Right ventricle myocardium inferior (tissue), 1 donor: Measurements from ENCODE around the gene ZNF672. TPM values are rescaled to one million over a fixed set of nuclear protein-coding genes. Genes with fewer than 3 reads are reported as not detected.
A peak's percentile ranks its signal among the peaks of the same experiment; 100 is the strongest.
"Not testable (repeated sequence)": the region's sequence is repeated elsewhere in the genome, so short reads cannot be mapped to it uniquely, and the experiment has no call there.

Source experiments
- ATAC-seq: fragments of 200-7000 bp; cut with Tn5 transposase; one replicate; pipeline ENCODE4 v1.9.1; 2020; ENCODE audit warnings: mild to moderate bottlenecking, moderate library complexity
- DNase-seq: peaks from one replicate; pipeline ENCODE4 v3.0.0; 2021; ENCODE audit errors: missing footprints
- intact Hi-C: fragments of 100-400 bp; cut with DNase I; formaldehyde crosslinking; loops from one replicate; pipeline ENCODE4 v1.11.0; 2022
- total RNA-seq: library from RNA; stranded (reverse); fragmentation: NEBNext Ultra II Directional; extraction: Animal tissue kit (Norgen Biotek cat#: 25700); gene quantifications from one replicate; pipeline ENCODE4 v1.2.1, GENCODE V29; 2021
- donor health status: DM: no; HTN: yes; CAD: no; lungs with severe emphysema.

ZNF672 gene
- total RNA-seq, 1 donor from 2014 or later, result 40.3 TPM

DNA sequence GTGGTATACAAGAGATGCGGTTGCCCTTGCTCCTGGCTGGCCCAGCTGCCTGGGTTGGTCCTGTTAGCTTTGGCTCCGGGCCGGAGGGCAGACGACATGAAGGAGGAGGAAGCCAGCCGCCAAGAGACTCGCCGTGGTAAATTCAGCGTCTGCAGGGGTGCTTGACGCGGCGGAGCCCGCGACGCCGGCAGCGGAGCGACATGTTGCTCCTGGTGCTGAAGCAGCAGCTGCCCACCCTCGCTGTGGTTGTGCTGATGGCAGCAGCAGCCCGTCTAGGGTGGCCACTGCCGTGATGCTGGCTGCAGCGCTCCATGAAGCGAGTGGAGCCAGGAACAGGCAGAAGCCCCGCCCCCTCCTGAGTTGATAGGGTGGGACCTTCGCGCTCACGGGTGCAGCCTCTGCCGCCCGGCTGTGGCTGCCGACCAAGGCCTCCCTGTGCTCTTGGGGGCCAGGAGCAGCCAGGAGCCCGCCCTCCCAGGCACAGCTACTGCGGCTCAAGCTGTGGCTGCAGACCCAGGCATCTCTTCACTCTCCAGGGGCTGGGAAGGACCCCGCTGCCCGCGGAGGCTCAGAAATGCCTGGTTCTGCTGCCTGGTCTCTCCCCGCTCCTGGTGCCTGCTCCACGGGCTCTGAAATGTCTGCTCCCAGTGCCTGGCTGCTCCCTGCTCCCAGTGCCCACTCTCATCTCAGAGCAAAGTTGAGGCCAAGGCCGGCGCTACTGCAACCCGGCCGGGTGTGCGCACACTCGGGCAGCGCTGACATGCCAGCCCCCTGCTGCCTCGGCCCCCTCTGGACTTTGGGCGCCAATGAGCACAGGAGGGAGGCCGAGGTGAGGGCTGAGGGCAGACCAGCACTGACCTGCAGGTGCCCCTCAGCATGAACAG is 25.2 kb downstream of the ZNF672 start:
- intact Hi-C loops, result loop anchor here (1.0 kb wide), 2 partner anchors 10 to 25 kb away; partner anchors contain the start of gene ZNF672
- ATAC-seq (peak; percentile 83), DNase-seq (peak; percentile 93)

DNA sequence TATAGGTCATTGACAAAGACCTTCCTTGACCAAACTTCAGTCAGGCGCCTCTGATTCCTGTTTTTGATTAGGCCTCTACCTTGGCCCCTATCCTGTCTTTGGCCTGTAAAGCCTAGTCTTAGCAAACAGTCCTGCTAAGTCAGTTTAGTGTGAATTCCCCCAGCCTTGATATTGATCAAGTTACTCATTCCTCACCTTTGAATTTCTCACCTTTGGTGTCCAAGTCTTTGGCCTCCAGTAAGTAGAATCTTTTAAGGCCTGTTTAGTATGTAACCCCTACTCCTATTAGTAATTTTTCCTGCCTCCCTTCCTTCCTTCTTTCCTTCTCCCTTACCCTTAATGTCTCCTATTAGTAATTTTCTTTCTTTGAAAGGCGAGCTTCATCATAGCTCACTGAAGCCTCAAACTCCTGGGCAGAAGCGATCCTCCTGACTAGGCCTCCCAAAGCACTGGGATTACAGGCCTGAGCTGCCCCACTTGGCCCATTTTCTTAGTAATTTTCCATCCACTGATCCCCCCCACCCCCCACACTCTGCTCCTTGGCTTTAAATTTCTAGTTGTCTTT is 33.9 kb downstream of the ZNF672 start:
- DNase-seq, result no peak
- ATAC-seq, result no peak
- intact Hi-C loops, result no loop called here

DNA sequence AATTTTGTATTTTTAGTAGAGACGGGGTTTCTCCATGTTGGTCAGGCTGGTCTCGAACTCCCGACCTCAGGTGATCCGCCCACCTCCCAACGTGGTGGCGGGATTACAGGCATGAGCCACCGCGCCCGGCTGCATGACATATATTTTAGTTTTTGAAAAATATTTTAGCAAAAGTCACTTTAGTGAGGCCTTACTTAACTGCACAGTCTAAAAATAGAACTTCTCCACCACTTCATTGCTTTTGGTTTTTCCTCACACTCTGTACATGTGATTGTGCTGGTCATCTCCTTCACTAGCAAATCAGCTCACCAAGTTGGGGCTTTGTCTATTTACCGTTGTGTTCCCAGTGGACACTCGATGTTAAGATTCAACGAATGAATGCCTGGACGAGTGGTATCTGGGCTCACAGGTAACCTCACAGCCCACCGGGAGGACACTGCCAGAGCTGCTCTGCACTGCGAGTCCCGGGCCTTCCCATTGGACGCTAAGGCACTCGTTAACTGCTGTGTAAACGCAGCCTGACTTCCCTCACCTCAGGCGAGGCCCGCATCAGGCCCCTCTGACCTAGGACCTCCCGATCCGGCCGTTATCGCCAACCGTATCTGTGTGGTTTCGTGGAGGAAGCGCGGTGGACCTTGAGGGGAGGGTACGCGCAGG is 34.9 kb downstream of the ZNF672 start:
- DNase-seq (no peak), ATAC-seq (peak; percentile 74)
- intact Hi-C loops, result loop anchor here (1.0 kb wide), 3 partner anchors 10 to 47 kb away; partner anchors contain the start of gene ZNF692

DNA sequence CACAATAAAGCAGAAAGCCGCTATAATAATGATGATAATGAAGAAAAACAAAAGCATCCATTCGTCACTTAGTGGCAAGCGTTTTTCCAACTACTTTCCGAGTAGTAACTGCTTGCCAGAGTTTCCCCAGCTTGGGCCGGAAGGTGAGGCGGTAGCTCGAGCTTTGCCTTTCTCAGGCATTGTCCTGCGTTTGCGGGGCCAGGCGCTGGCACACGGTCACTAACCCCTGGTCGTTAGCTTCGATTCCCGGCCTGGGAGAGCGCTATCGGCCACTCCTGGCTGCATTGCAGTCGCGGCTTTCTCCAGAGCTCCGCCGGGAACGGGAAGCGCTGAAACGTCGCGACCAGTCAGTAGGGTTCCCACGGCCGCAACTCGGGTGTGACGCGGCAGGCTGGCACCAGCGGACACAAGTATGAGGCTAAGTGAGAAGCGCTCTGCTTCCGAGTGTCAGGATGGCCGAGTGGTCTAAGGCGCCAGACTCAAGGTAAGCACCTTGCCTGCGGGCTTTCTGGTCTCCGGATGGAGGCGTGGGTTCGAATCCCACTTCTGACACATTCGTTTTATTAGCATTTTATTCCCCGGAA is 35.5 kb downstream of the ZNF672 start:
- intact Hi-C loops, result loop anchor here (1.0 kb wide), 3 partner anchors 10 to 47 kb away; partner anchors contain the start of gene ZNF692
- ATAC-seq, result peak; percentile 94
- DNase-seq, result peak; percentile 96

DNA sequence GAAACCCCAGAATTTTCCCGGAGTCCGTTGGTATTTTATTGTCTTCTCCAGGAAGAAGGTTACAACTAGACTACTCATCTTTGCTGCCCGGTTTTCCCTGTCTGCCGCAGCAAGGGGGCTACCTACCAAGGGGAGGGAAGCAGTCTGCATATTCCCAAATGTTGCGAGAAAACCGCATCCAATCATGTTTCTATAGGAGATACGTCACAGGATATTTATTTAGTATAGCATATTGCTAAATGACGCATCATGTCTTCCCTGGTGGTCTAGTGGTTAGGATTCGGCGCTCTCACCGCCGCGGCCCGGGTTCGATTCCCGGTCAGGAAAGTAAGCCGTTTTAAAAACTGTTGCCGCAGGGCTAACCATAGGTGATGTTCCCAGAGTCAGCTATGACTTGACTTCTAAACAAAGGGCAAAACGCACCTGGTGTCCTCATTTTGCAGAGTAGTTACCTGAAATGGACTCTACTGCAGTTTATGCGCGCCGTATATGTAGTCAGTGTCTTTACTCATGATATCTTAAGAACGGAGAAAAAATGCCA is 36.0 kb downstream of the ZNF672 start:
- intact Hi-C loops, result loop anchor here (1.0 kb wide), 4 partner anchors 11 to 48 kb away; partner anchors contain the start of genes PGBD2 and ZNF692

DNA sequence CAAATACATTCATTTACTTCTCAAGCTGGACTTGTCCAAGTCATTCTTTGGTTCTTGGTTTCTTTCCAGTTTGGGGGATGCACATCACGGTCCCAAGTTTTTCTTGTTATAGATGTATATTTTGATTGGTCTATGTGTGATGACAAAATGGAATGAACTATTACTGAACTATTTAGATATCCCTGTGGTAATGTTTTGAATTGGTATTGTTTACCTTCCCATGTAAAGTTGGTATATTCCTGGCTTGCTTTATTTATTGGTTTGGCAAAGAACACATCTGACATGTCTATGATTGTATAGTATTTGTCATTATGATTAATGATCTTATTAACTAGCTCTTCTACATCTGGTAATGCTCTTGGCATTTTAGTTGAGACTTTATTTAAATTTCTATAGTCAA is 43.2 kb downstream of the ZNF672 start:
- intact Hi-C loops, result no loop called here
- no peak for ATAC-seq

More for the DNA sequence above, 36.0 kb downstream of the ZNF672 start:
- ATAC-seq, result peak; percentile 83
- DNase-seq, result no peak

DNA sequence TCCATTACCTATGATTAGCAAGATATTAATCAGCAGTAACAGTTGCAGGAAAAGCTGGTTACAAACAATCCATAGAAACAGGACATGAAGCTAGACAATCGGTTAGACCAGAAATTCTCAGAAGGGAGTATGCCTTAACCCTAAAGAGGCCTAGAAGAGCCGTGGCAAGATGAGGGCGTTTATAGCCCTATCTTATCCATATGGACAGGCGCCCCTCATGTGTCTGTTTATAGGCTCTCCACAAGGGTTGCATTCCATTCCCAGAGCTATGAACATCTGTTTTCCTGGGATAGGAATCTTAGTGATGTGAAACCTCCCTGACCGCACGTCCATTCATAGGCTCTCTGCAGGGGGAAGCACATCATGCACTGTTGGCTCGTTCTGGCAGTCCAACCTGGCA is 44.4 kb downstream of the ZNF672 start:
- intact Hi-C loops, DNase-seq, ATAC-seq: not testable (repeated sequence)

More for the DNA sequence above, 43.2 kb downstream of the ZNF672 start:
- DNase-seq, result no peak

DNA sequence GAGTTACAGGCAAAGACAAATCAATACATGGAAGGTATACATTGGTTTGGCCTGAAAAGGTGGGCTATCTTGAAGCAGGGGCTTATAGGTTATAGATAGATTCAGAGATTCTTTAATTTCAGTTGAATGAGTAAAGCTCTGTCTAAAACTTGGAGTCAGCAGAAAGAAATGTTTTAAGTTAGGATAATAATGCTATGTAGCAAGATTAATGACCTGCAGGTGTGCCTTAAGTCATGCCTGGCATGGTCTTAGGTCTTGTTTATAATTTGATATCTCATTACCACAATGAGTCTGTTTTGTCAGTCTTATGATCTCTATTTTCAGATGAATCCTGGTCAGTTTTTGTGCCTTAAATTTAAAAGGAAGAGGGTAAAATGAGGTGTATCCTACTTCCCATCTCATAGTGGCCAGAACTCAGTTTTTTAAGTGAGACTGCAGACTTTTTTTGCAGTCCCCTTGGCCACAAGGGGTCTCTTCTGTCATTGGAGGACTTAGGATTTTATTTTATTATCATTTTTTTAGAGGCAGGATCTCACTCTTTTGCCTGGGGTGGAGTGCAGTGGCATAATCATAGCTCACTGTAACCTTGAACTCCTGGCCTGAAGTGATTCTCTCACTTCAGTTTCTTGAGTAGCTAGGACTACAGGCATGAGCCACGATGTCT is 46.7 kb downstream of the ZNF672 start:
- ATAC-seq, result no peak
- intact Hi-C loops, result no loop called here

DNA sequence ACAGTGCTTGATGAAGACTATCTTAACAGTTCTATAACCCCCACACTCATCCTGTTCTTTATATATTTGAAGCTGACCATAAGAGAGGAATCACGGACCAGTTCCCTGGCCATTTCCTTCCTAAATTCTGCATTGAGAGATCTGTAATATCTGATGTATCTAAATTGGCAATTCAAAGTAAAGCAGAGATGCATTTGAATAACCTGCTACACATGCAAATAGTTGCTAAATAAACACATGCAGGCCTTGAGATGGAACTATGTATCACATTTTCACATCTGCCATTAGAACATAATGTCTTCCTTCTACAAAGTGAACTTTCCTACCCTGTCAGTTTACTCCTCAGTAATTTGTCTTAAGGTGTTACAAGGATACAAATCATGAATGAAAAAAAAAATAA is 47.6 kb downstream of the ZNF672 start:
- DNase-seq (no peak), ATAC-seq (no peak)
- intact Hi-C loops, result no loop called here

More for the DNA sequence above, 46.7 kb downstream of the ZNF672 start:
- no peak for DNase-seq

DNA sequence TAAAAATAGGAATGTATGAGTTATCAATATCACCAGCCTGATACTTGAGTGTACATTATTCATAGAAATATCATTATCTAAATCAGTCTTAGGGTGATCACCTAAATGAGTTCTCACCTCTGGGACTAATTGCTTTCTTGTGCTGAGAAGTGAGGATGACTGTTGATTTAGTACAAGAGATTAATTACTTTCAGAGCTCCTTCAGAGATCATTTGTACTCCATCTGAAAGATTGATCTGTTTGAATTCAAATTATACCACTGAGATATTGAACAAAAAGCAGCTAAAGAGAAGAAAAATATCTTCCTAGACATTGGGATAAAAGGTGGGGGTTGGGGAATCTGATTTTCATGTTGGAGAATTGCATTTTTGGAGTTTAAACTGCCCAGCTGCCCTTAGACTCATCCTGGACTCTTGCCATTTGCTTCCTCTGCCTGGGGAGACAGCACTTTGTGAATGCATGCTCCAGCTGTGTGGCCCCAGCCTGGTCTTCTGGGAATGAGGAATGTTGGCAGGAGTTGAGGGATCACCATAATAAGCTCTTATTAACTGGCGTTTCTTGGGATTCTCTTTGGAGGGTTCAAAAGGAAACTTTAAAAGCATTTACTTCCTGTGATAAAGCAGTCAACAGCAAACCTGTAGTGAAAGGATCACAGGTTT is 48.3 kb downstream of the ZNF672 start:
- intact Hi-C loops, result no loop called here
- DNase-seq (no peak), ATAC-seq (no peak)

DNA sequence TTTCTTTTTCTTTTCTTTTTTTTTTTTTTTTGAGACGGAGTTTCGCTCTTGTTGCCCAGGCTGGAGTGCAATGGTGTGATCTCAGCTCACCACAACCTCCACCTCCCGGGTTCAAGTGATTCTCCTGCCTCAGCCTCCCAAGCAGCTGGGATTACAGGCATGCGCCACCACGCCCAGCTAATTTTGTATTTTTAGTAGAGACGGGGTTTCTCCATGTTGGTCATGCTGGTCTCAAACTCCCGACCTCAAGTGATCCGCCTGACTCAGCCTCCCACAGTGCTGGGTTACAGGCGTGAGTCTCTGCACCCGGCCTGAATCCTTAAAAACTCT is 51.9 kb downstream of the ZNF672 start:
- intact Hi-C loops, DNase-seq, ATAC-seq: not testable (repeated sequence)

DNA sequence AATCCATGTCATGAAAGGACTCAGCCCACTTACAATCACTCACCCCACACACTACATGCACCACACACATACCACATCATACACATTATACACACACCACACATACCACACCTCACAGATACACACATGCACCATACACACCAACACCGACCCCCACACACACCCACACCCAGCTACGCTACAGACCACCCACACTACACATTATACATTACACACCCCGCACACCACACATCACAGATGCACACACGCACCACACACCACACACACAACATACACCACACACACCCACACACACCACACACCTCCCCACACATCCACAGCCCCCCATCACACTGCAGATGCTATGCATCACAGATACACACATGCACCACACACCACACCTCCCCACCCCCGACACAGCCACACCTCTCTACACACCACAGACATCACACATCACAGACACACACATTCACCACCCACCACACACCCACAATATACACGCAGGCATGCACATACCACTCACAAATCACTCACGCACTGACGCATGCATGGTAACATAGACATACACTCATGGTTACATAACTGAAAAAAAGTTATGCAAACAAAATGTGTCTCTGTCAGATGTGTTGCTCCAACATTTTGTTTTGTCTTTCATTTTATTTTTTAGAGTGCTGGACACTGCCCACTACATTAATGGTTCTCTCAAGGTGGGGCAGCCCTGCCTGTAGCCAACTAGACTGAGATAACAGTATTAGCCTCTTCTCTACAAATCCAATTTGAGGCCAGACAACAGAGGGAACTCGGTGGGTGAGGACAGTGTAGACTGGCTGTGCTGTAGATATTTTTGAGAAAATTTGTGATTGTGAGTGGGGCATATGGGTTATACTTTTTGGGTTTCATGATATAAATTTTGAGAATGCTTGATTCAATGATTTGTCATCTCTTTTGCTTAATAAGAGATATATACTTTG is 52.8 kb downstream of the ZNF672 start:
- DNase-seq (no peak), ATAC-seq (no peak)
- intact Hi-C loops, result no loop called here

DNA sequence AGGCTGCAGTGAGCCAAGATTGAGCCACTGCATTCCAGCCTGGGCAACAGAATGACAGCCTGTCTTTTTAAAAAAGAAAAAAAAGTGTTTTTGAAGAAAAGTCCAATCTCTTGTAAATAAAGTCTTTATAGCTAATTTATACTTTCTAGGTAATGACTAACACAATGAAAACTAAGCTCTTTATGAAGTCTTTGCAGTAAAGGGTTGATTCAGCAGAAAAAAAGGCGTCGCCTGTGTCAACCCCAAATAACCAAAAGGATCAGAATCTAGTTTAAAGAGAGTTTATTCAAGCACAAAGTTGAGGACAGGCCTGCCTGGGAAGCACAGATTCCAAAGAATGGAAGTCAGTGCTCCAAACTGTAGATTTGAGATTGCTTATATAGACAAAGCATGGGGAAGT is 53.7 kb downstream of the ZNF672 start:
- DNase-seq, result no peak
- ATAC-seq, result no peak
- intact Hi-C loops, result no loop called here

DNA sequence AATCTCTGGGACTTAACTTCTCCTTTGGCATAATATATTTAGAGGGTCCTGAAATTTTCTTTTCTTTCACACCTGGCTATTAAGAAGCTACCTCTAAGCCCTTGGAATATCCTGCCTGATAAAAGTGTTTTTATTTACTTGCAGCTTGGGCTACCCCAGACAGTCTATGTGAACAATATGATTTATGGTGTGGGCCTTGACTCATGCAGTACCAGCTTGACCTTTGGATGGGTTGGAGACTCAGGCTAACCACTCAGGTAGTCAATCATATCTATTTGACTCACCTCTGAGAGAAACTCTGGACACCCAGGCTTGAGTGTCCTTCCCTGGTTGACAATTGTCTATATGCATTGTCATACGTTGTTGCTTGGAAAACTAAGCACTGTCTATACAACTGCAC is 54.6 kb downstream of the ZNF672 start:
- intact Hi-C loops, result no loop called here
- ATAC-seq (no peak), DNase-seq (no peak)

DNA sequence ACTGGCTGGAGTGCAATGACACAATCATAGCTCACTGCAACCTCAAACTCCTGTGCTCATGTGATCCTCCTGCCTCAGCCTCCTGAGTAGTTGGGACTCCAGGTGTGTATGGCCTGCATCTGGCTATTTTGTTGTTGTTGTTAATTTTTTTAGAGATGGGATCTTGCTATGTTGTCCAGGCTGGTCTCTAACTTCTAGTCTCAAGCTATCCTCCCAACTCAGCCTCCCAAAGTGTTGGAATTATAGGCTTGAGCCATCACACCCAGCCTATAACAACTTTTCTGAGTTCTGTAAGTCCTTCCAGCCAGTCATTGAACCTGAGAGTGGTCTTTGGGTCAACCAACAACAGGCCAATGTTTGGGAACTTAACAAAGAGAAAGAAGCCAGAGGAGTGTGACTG is 56.8 kb downstream of the ZNF672 start:
- DNase-seq, result no peak
- ATAC-seq, result no peak
- intact Hi-C loops, result no loop called here

DNA sequence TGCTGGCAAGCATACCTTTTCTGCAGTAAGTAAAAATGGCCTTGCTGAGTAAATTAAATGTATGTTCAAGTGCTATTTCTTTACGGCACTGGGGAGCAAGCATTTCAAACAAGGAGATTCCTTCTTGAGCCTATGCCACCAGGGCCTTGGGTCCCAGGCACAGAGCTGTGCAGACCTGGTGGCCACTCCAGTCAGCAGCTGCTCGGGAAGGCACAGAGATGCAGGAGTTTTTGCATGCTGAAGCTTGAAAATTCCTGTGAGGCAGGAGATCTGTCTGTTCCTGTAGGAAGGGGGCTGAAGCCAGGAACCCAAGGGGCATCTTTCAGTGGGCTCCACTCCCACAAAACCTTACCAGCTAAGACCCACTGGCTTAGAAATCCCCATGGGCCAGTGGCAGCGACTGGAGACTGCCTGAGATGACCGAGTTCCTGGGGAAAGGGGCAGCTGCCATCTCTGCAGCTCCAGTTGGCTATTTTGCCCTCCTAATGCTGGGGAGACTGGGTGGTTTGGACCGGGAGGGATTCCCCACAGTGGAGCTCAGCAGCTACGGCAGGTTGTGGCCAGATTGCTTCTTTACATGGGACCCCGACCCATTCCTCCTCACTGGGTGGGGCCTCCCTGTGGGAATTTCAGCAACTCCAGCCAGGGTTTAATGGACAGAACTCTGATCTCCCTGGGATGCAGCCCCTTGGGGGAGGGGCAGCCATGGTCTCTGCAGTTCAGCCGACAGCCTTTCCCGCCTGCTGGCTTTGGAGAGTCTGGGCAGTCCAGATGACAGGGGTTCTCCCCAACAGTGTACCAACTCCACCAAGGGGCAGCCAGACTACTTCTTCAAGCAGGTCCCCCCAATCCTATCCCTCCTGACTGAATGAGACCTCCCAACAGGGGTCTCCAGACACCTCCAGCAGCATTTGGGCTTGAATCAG is 59.7 kb downstream of the ZNF672 start:
- DNase-seq (no peak), ATAC-seq (no peak)
- intact Hi-C loops, result no loop called here
